GM12878 (cell line): ENCODE data around the gene BSN. TPM values are rescaled to one million over a fixed set of nuclear protein-coding genes. Genes with fewer than 3 reads are reported as not detected.

Experiments
- ATAC-seq: fragments of 200-7000 bp; cut with Tn5 transposase; 3 replicates; pipeline ENCODE4 v1.9.1; 2020; ENCODE audit warnings: mild to moderate bottlenecking, moderate library complexity
- BruUV-seq: library from RNA; stranded (reverse); fragments of 400-500 nt; replicated peaks from 2 replicates; lab custom pipeline; 2021; lab: Mats Ljungman, UMichigan
- CTCF ChIA-PET: fragments of 300-600 bp; sonication (Branson Sonifier 250); formaldehyde crosslinking; extraction: SDS; loops from one replicate; lab custom pipeline; 2021; ENCODE audit warnings: inconsistent platforms; lab: Yijun Ruan, JAX
- POLR2A ChIA-PET: fragments of 350-600 bp; formaldehyde crosslinking; extraction: SDS; loops from one replicate; lab custom pipeline; 2021; ENCODE audit warnings: inconsistent platforms; lab: Charles Lee
- RAD21 ChIA-PET: fragments of 300-600 bp; sonication (Branson Sonifier 250); formaldehyde crosslinking; loops from one replicate; lab custom pipeline; 2023; ENCODE audit warnings: antibody characterized with exemption; ENCODE audit not compliant: unreplicated experiment; lab: Charles Lee
- SMC1A ChIA-PET: fragments of 300-600 bp; sonication (Branson Sonifier 250); formaldehyde crosslinking; loops from one replicate; lab custom pipeline; 2023; ENCODE audit not compliant: unreplicated experiment, uncharacterized antibody; lab: Charles Lee
- DNase-seq: peaks from one replicate; pipeline ENCODE4 v3.0.0-alpha.2; 2011; ENCODE audit warnings: low read depth, low spot score
- FAIRE-seq: peaks from 3 replicates; lab custom pipeline; 2011; peaks lifted over from hg19 to GRCh38; lab: Jason Lieb, UNC
- H2AFZ ChIP-seq: 2 replicates; pipeline ENCODE4 v1.6.0; 2011; ENCODE audit warnings: low read depth, low read length, control low read depth; ENCODE audit not compliant: control insufficient read depth
- H3K27ac ChIP-seq: 2 replicates; pipeline ENCODE4 v1.5.1; 2011; ENCODE audit warnings: control low read depth; ENCODE audit not compliant: control insufficient read depth, insufficient read depth
- H3K27me3 ChIP-seq, 2 experiments: replicated peaks in 1 of 2; 2 replicates each; pipeline versions ENCODE4 v1.6.0 to v1.6.1; 2011; ENCODE audit warnings: low read length in 1 of 2; ENCODE audit not compliant: control insufficient read depth in 2 of 2, insufficient read depth in 2 of 2
- H3K36me3 ChIP-seq, 2 experiments: 2 replicates each; pipeline ENCODE4 v1.5.1; 2011; ENCODE audit warnings: low read length in 1 of 2; ENCODE audit not compliant: control insufficient read depth in 2 of 2, insufficient read depth in 2 of 2
- H3K4me1 ChIP-seq: 2 replicates; pipeline ENCODE4 v1.6.1; 2011; ENCODE audit warnings: mild to moderate bottlenecking, low read length, moderate library complexity, mixed read lengths; ENCODE audit not compliant: control insufficient read depth, insufficient read depth
- H3K4me2 ChIP-seq: 2 replicates; pipeline ENCODE4 v1.6.0; 2011; ENCODE audit warnings: control low read depth; ENCODE audit not compliant: control insufficient read depth, insufficient read depth
- H3K4me3 ChIP-seq: fragments of 200-600 bp; sonication (generic); 2 replicates; pipeline ENCODE4 v1.5.1; 2016
- H3K79me2 ChIP-seq: 2 replicates; pipeline ENCODE4 v1.6.0; 2011; ENCODE audit warnings: low read length; ENCODE audit not compliant: control insufficient read depth, insufficient read depth
- H3K9ac ChIP-seq: 2 replicates; pipeline ENCODE4 v1.8.0; 2011; ENCODE audit warnings: low read length, control low read depth, mixed read lengths; ENCODE audit not compliant: control insufficient read depth, insufficient read depth
- H3K9me3 ChIP-seq: replicated peaks from 3 replicates; pipeline ENCODE4 v1.5.1; 2011; ENCODE audit warnings: mild to moderate bottlenecking, low read length; ENCODE audit not compliant: control insufficient read depth, insufficient read depth
- H4K20me1 ChIP-seq: 2 replicates; pipeline ENCODE4 v1.6.0; 2011; ENCODE audit not compliant: control insufficient read depth, insufficient read depth
- BMI1 ChIP-seq: fragments of 450-650 bp; IDR thresholded peaks from 2 replicates; pipeline ENCODE4 v1.6.1; 2016; ENCODE audit warnings: mild to moderate bottlenecking, moderate library complexity, borderline replicate concordance
- MTA2 ChIP-seq: fragments of 450-650 bp; IDR thresholded peaks from 2 replicates; pipeline ENCODE4 v1.6.1; 2016; ENCODE audit warnings: low read depth, mild to moderate bottlenecking, moderate library complexity
- ZNF384 ChIP-seq: IDR thresholded peaks from 2 replicates; pipeline ENCODE4 v1.6.1; 2012; ENCODE audit warnings: low read depth, mild to moderate bottlenecking, low read length, improper control_type of control experiment, borderline replicate concordance
- WGBS: methylation state at CpG from one replicate; pipeline ENCODE4 v1.1.6; 2016; ENCODE audit warnings: low lambda C conversion rate; ENCODE audit not compliant: insufficient replicate concordance, insufficient coverage; ENCODE audit errors: missing lambda C conversion rate; 5-methylcytosine and 5-hydroxymethylcytosine counted together
- in situ Hi-C: fragments of 300-500 bp; cut with MboI; formaldehyde crosslinking; loops from 9 replicates; pipeline ENCODE4 v1.14.3; 2018; ENCODE audit warnings: mixed read lengths
- intact Hi-C: fragments of 100-400 bp; cut with micrococcal nuclease; formaldehyde crosslinking; loops from one replicate; pipeline ENCODE4 v1.14.2; 2022; ENCODE audit not compliant: unreplicated experiment
- polyA plus RNA-seq, 11 experiments: library from polyadenylated mRNA; depleted of rRNA in 4 of 11; unstranded in 6 of 11; stranded (reverse) in 5 of 11; fragments of >200 nt; fragmentation: Nextera tagmentation in 4 of 11; fragmentation: Illumina TruSeq in 1 of 11; extraction: Ambion mirVana in 4 of 11; extraction: Trizol in 1 of 11; gene quantifications; 1 replicate in 1 of 11; 2 replicates in 10 of 11; pipeline versions ENCODE4 v1.2.1 to v1.2.3, GENCODE V29; 2011 to 2016; ENCODE audit warnings: inconsistent platforms in 2 of 11, missing spikeins in 2 of 11, low read depth in 1 of 11
- total RNA-seq, 4 experiments: library from RNA; depleted of rRNA in 3 of 4; stranded (reverse); fragments of >200 nt in 3 of 4; fragmentation: Illumina TruSeq in 1 of 4; extraction: Trizol in 1 of 4; gene quantifications; 2 replicates each; pipeline versions ENCODE4 v1.2.1 to v1.2.3, GENCODE V29; 2013 to 2021

The BSN gene
- total and polyA plus RNA-seq, 10 of the 15 experiments (the other 5 are each of a cell fraction or from before 2014, with no cell fraction given) = under 0.01 to 0.19 (median 0.05) TPM; not detected in 1

- no peaks in the 10 kb centered on the region for H3K9me3 ChIP-seq
- FAIRE-seq (no peak), ATAC-seq (no peak), DNase-seq (no peak)
- in situ Hi-C loops = loop anchor here (10.0 kb wide), 1 partner anchor 140 kb away; the partner anchor contains the start of gene APEH
- no peak overlapping the region for H2AFZ ChIP-seq
- ChIA-PET RAD21 (no interaction called here), CTCF (interaction anchor here (7.0 kb wide), 1 partner anchor 136 kb away, joined by 210 read pairs; no protein-coding TSS in a partner anchor), SMC1A (interaction anchor here (7.4 kb wide), 1 partner anchor 137 kb away, joined by 86 read pairs; no protein-coding TSS in a partner anchor)
- H3K4me2 ChIP-seq = no peak overlapping the region
- H4K20me1 ChIP-seq = no peaks in the 10 kb centered on the region
- H3K79me2 ChIP-seq = no peaks in the 10 kb centered on the region
- intact Hi-C loops = no loop called here
- no peak overlapping the region for H3K27ac ChIP-seq
- WGBS = 82% methylated on average over 14 of the region's 14 CpGs
- no TSS peak for BruUV-seq
- no peak overlapping the region for H3K4me3 ChIP-seq
- no peak for TF ChIP-seq MTA2
- TF ChIP-seq BMI1 = 0 out of 2 replicates have a peak, but pooled peaks have one; percentile 16
- no peak for TF ChIP-seq ZNF384
- TF ChIP-seq, all 136 proteins: peak for 1
- Histone ChIP-seq H3K27me3 (no peaks in the 10 kb centered on the region), H3K4me1 (no peaks in the 10 kb centered on the region), H3K36me3 (peaks cover 3 to 19% of the 10 kb centered on the region in 2 experiments; a peak in 3 of 4 replicates), H3K9ac (no peak overlapping the region)
- POLR2A ChIA-PET = no interaction called here
Observed at GRCh38 chr3:49534581-49535441, 19.5 kb upstream of the BSN start.
